Muscle of arm (tissue), 14 donors: ENCODE results near the gene SYNE1. TPM values are rescaled to one million over a fixed set of nuclear protein-coding genes. Genes with fewer than 3 reads are reported as not detected.
"Not testable (repeated sequence)": the region's sequence is repeated elsewhere in the genome, so short reads cannot be mapped to it uniquely, and the experiment has no call there.

Experiments used
- DNase-seq: peaks from one replicate; pipeline ENCODE4 v3.0.0-alpha.2; 2013
- long read RNA-seq, 11 donors: transcript quantifications; one replicate each; lab custom pipeline, GENCODE V29; 2026
- polyA plus RNA-seq, 12 donors: library from polyadenylated mRNA; unstranded; fragments of 120-200 nt; gene quantifications; one replicate each; pipeline ENCODE4 v1.2.1, GENCODE V29; 2013; ENCODE audit not compliant: insufficient read length in 12 of 12

The SYNE1 gene
- 100 to 1,000 TPM in 6 of 12 donors, 10 to 100 TPM in 5, not detected in 1; 56.3 to 139 (median 100) TPM for polyA plus RNA-seq
- long read RNA-seq, donor 1, partial matches to known transcripts: 0 of 1 reads
- long read RNA-seq, donor 1, other reads (novel, unspliced or antisense): 0 of 1 reads
- long read RNA-seq, donor 2, partial matches to known transcripts: 9 of 15 reads
- long read RNA-seq, donor 2, other reads (novel, unspliced or antisense): 0 of 15 reads
- long read RNA-seq, donor 3, partial matches to known transcripts: 7 of 14 reads
- long read RNA-seq, donor 3, other reads (novel, unspliced or antisense): 0 of 14 reads
- long read RNA-seq, donor 4: 0 reads
- long read RNA-seq, donor 5, partial matches to known transcripts: 27 of 30 reads
- long read RNA-seq, donor 5, other reads (novel, unspliced or antisense): 0 of 30 reads
- long read RNA-seq, donor 6, partial matches to known transcripts: 0 of 3 reads
- long read RNA-seq, donor 6, other reads (novel, unspliced or antisense): 0 of 3 reads
- long read RNA-seq, donor 7, partial matches to known transcripts: 6 of 7 reads
- long read RNA-seq, donor 7, other reads (novel, unspliced or antisense): 0 of 7 reads
- long read RNA-seq, donor 8, partial matches to known transcripts: 18 of 20 reads
- long read RNA-seq, donor 8, other reads (novel, unspliced or antisense): 0 of 20 reads
- long read RNA-seq, donor 9, partial matches to known transcripts: 0 of 1 reads
- long read RNA-seq, donor 9, other reads (novel, unspliced or antisense): 0 of 1 reads
- long read RNA-seq, donor 10, transcript SYNE1-237 (17 exons, 3,768 nt): major isoform, 5 of 19 reads
- long read RNA-seq, donor 10, partial matches to known transcripts: 14 of 19 reads
- long read RNA-seq, donor 10, other reads (novel, unspliced or antisense): 0 of 19 reads
- long read RNA-seq, donor 11, partial matches to known transcripts: 20 of 23 reads
- long read RNA-seq, donor 11, other reads (novel, unspliced or antisense): 0 of 23 reads

GRCh38 chr6:152637296-152638047 is at the start of gene SYNE1:
TSS of gene SYNE1 (minus strand) at chr6:152637362. CDS start at chr6:152628331, 9,031 bp downstream.
- no peak for DNase-seq

GRCh38 chr6:152685819-152686218 is 48.7 kb upstream of the SYNE1 start:
- DNase-seq: no peak

GRCh38 chr6:152682935-152683334 is 45.8 kb upstream of the SYNE1 start:
- not testable (repeated sequence) for DNase-seq

GRCh38 chr6:152682141-152682540 is 45.0 kb upstream of the SYNE1 start:
- no peak for DNase-seq

- DNase-seq: no peak
Measured at GRCh38 chr6:152680879-152681517, 43.8 kb upstream of the SYNE1 start.

- no peak for DNase-seq
Measured at GRCh38 chr6:152680151-152680550, 43.0 kb upstream of the SYNE1 start.

GRCh38 chr6:152673236-152673635 is 36.1 kb upstream of the SYNE1 start:
- DNase-seq: no peak

GRCh38 chr6:152671171-152671570 is 34.0 kb upstream of the SYNE1 start:
- DNase-seq: no peak

GRCh38 chr6:152669895-152670294 is 32.7 kb upstream of the SYNE1 start:
- DNase-seq: peak; percentile 18

GRCh38 chr6:152661776-152662175 is 24.6 kb upstream of the SYNE1 start:
- no peak for DNase-seq

- no peak for DNase-seq
Measured at GRCh38 chr6:152651986-152652385, 14.8 kb upstream of the SYNE1 start.

- DNase-seq: peak; percentile 75
Measured at GRCh38 chr6:152648105-152648504, 10.9 kb upstream of the SYNE1 start.

GRCh38 chr6:152646732-152647131 is 9.6 kb upstream of the SYNE1 start:
- not testable (repeated sequence) for DNase-seq

- DNase-seq: peak; percentile 9
Measured at GRCh38 chr6:152642578-152643375, 5.6 kb upstream of the SYNE1 start.

- peak; percentile 7 for DNase-seq
Measured at GRCh38 chr6:152636609-152637295, 410 bp downstream of the SYNE1 start.

GRCh38 chr6:152636021-152636608 is 1.0 kb downstream of the SYNE1 start:
- DNase-seq: peak; percentile 26

- DNase-seq: no peak
Measured at GRCh38 chr6:152634773-152635172, 2.4 kb downstream of the SYNE1 start.

- DNase-seq: no peak
Measured at GRCh38 chr6:152632121-152632782, 4.9 kb downstream of the SYNE1 start.

GRCh38 chr6:152631376-152631775 is 5.8 kb downstream of the SYNE1 start:
- no peak for DNase-seq
